Measurements from ENCODE around the gene ANAPC1. TPM values are rescaled to one million over a fixed set of nuclear protein-coding genes. Genes with fewer than 3 reads are reported as not detected.
"Not testable (repeated sequence)": the region's sequence is repeated elsewhere in the genome, so short reads cannot be mapped to it uniquely, and the experiment has no call there.

Gene ANAPC1
- polyA plus RNA-seq, 2 of the 4 experiments (the other 2 are of a cell fraction): 45.3 to 79.3 TPM

DNA sequence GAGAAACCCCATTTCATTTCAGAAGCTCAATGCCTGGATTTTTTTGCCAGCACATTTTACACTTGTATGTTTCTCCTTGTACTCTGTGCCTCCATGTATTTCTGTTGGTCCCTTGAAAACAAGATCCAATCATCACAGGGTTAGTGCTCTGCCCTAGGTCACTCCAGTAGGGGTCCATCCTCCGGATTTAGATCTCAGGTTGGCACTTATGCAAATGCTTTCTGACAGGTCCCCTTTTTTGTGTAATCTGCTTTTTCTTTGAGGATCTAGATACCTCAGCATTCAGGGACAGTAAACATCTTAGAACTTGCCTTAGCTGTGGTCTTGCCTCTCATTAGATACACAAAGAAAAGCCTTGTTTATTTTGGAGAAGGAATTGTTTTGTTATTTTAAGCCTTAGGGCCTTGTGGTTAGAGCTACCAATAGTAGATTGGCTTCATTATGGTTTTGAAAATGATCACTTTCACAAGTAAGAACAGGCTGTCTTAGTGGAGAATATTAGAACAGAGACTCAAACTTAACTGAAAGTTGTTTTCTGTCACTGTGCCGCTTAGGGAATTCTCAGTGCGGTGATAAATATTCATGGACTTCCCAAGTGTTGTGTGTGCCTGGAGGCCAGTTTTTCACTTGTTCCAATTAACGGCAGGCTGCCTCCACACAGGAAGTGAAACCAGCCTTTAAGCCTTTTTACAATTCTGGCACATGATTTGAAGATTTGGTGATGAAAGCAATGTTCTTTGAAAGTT, 22.2 kb upstream of the ANAPC1 start:
- TF ChIP-seq NPAS2 (CRISPR knock-in tag; IDR thresholded peaks at IDR 0.05; ENCODE audit: borderline replicate concordance) (no peak), CEBPB (IDR thresholded peaks at IDR 0.05) (no peak), MYC (IDR thresholded peaks at IDR 0.05; ENCODE audit: borderline replicate concordance, low read length) (no peak), TP53 (CRISPR knock-in tag; IDR thresholded peaks at IDR 0.05) (no peak), BHLHE40 (IDR thresholded peaks at IDR 0.05; ENCODE audit: low read depth, low read length) (no peak), EP300 (IDR thresholded peaks at IDR 0.05) (no peak), HDAC2 (IDR thresholded peaks at IDR 0.05) (no peak), ZFP36 (IDR thresholded peaks at IDR 0.05; ENCODE audit: borderline replicate concordance, partially characterized antibody) (no peak), ZC3H11A (IDR thresholded peaks at IDR 0.05) (no peak), HOXA7 (CRISPR knock-in tag; IDR thresholded peaks at IDR 0.05) (no peak), NR3C1 (IDR thresholded peaks at IDR 0.05) (no peak), RAD21 (conservative IDR thresholded peaks at IDR 0.05 in 1 of 2, IDR thresholded peaks at IDR 0.05 in 1 of 2) (no peak)
- TF ChIP-seq, protein P1, sequence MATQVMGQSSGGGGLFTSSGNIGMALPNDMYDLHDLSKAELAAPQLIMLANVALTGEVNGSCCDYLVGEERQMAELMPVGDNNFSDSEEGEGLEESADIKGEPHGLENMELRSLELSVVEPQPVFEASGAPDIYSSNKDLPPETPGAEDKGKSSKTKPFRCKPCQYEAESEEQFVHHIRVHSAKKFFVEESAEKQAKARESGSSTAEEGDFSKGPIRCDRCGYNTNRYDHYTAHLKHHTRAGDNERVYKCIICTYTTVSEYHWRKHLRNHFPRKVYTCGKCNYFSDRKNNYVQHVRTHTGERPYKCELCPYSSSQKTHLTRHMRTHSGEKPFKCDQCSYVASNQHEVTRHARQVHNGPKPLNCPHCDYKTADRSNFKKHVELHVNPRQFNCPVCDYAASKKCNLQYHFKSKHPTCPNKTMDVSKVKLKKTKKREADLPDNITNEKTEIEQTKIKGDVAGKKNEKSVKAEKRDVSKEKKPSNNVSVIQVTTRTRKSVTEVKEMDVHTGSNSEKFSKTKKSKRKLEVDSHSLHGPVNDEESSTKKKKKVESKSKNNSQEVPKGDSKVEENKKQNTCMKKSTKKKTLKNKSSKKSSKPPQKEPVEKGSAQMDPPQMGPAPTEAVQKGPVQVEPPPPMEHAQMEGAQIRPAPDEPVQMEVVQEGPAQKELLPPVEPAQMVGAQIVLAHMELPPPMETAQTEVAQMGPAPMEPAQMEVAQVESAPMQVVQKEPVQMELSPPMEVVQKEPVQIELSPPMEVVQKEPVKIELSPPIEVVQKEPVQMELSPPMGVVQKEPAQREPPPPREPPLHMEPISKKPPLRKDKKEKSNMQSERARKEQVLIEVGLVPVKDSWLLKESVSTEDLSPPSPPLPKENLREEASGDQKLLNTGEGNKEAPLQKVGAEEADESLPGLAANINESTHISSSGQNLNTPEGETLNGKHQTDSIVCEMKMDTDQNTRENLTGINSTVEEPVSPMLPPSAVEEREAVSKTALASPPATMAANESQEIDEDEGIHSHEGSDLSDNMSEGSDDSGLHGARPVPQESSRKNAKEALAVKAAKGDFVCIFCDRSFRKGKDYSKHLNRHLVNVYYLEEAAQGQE (IDR thresholded peaks at IDR 0.05): no peak
- TF ChIP-seq, protein P2, sequence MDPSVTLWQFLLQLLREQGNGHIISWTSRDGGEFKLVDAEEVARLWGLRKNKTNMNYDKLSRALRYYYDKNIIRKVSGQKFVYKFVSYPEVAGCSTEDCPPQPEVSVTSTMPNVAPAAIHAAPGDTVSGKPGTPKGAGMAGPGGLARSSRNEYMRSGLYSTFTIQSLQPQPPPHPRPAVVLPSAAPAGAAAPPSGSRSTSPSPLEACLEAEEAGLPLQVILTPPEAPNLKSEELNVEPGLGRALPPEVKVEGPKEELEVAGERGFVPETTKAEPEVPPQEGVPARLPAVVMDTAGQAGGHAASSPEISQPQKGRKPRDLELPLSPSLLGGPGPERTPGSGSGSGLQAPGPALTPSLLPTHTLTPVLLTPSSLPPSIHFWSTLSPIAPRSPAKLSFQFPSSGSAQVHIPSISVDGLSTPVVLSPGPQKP (IDR thresholded peaks at IDR 0.05; ENCODE audit: low read depth, low read length): no peak
- TF ChIP-seq, protein P3, sequence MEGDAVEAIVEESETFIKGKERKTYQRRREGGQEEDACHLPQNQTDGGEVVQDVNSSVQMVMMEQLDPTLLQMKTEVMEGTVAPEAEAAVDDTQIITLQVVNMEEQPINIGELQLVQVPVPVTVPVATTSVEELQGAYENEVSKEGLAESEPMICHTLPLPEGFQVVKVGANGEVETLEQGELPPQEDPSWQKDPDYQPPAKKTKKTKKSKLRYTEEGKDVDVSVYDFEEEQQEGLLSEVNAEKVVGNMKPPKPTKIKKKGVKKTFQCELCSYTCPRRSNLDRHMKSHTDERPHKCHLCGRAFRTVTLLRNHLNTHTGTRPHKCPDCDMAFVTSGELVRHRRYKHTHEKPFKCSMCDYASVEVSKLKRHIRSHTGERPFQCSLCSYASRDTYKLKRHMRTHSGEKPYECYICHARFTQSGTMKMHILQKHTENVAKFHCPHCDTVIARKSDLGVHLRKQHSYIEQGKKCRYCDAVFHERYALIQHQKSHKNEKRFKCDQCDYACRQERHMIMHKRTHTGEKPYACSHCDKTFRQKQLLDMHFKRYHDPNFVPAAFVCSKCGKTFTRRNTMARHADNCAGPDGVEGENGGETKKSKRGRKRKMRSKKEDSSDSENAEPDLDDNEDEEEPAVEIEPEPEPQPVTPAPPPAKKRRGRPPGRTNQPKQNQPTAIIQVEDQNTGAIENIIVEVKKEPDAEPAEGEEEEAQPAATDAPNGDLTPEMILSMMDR (IDR thresholded peaks at IDR 0.05): no peak
- TF ChIP-seq, protein P4, sequence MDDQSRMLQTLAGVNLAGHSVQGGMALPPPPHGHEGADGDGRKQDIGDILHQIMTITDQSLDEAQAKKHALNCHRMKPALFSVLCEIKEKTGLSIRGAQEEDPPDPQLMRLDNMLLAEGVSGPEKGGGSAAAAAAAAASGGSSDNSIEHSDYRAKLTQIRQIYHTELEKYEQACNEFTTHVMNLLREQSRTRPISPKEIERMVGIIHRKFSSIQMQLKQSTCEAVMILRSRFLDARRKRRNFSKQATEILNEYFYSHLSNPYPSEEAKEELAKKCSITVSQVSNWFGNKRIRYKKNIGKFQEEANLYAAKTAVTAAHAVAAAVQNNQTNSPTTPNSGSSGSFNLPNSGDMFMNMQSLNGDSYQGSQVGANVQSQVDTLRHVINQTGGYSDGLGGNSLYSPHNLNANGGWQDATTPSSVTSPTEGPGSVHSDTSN (IDR thresholded peaks at IDR 0.05): no peak
- ATAC-seq (no peak), FAIRE-seq (no peak), DNase-seq (ENCODE audit: low read depth in 1 of 2, low spot score in 1 of 2) (no peak)
- Histone ChIP-seq H3K4me1 (no peaks in the 10 kb centered on the region; the same call in 2 of the 3 replicates), H3K4me2 (no peak overlapping the region), H3K9me3 (no peaks in the 10 kb centered on the region), H3K4me3 (no peak overlapping the region), H3K27ac (no peak overlapping the region)
- 77% methylated on average over 4 of the region's 4 CpGs for WGBS (ENCODE audit: missing lambda C conversion rate)
- POLR2A ChIA-PET: no interaction called here
- CTCF ChIA-PET: interaction anchor here (0.6 to 2.3 kb wide), 4 partner anchors 13 to 142 kb away, joined by 3 to 7 read pairs (median 6); no protein-coding TSS in a partner anchor

DNA sequence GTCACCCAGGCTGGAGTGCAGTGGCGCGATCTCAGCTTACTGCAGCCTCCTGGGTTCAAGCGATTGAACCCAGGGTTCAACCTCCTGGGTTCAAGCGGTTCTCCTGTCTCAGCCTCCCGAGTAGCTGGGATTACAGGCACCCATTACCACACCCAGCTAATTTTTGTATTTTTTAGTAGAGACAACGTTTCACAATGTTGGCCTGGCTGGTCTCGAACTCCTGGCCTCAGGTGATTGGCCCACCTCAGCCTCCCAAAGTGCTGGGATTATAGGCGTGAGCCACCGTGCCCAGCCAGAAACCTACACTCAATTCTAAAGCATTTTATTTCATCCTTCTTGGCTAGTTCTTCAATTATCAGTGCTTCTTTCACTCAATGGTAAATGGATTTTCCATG, 21.5 kb upstream of the ANAPC1 start:
- CTCF ChIA-PET: interaction anchor here (0.6 to 2.3 kb wide), 4 partner anchors 12 to 143 kb away, joined by 3 to 7 read pairs (median 4); no protein-coding TSS in a partner anchor
- H3K4me2 ChIP-seq; POLR2A ChIA-PET; DNase-seq (ENCODE audit: low read depth in 1 of 2, low spot score in 1 of 2); H3K4me1 ChIP-seq; H3K9me3 ChIP-seq; H3K4me3 ChIP-seq; FAIRE-seq; H3K27ac ChIP-seq; ATAC-seq: not testable (repeated sequence)
- WGBS (ENCODE audit: missing lambda C conversion rate): 83% methylated on average over 9 of the region's 9 CpGs

All from A549 (cell line).